Neural progenitor cell (in vitro differentiated cells): ENCODE data around the gene FAM163B. TPM values are rescaled to one million over a fixed set of nuclear protein-coding genes. Genes with fewer than 3 reads are reported as not detected.
A peak's percentile ranks its signal among the peaks of the same experiment; 100 is the strongest.

Source experiments
- DNase-seq: peaks from one replicate; pipeline ENCODE4 v3.0.0-alpha.2; 2016; ENCODE audit warnings: low spot score
- H2AFZ ChIP-seq: fragments of 200-600 bp; sonication (generic); replicated peaks from 2 replicates; pipeline ENCODE4 v1.6.1; 2016; ENCODE audit warnings: antibody characterized with exemption
- H3F3A ChIP-seq: fragments of 200-600 bp; sonication (generic); 2 replicates; pipeline ENCODE4 v1.6.1; 2016; ENCODE audit warnings: antibody characterized with exemption, low read depth
- H3K27ac ChIP-seq: fragments of 200-600 bp; sonication (generic); 2 replicates; pipeline ENCODE4 v1.5.1; 2016; ENCODE audit warnings: mild to moderate bottlenecking
- H3K27me3 ChIP-seq: fragments of 200-600 bp; sonication (generic); 2 replicates; pipeline ENCODE4 v1.6.1; 2016; ENCODE audit warnings: mild to moderate bottlenecking, moderate library complexity
- H3K36me3 ChIP-seq: fragments of 200-600 bp; sonication (generic); 2 replicates; pipeline ENCODE4 v1.5.1; 2016
- H3K4me1 ChIP-seq: fragments of 200-600 bp; sonication (generic); 2 replicates; pipeline ENCODE4 v1.6.1; 2016; ENCODE audit warnings: mixed run types
- H3K4me2 ChIP-seq: fragments of 200-600 bp; sonication (generic); 2 replicates; pipeline ENCODE4 v1.6.1; 2016
- H3K4me3 ChIP-seq: fragments of 200-600 bp; sonication (generic); 2 replicates; pipeline ENCODE4 v1.5.1; 2016
- H3K79me2 ChIP-seq: fragments of 200-600 bp; sonication (generic); 2 replicates; pipeline ENCODE4 v1.6.1; 2016; ENCODE audit warnings: low read depth
- H3K9ac ChIP-seq: fragments of 200-600 bp; sonication (generic); 2 replicates; pipeline ENCODE4 v1.6.1; 2016
- H3K9me3 ChIP-seq: fragments of 200-600 bp; sonication (generic); 2 replicates; pipeline ENCODE4 v1.5.1; 2016; ENCODE audit warnings: low read depth
- H4K20me1 ChIP-seq: fragments of 200-600 bp; sonication (generic); 2 replicates; pipeline ENCODE4 v1.6.1; 2016; ENCODE audit warnings: low read depth
- H3K27ac Mint-ChIP-seq: 3 replicates; pipeline ENCODE4 v1.8.0; 2021; ENCODE audit warnings: mixed read lengths
- H3K27me3 Mint-ChIP-seq: 2 replicates; pipeline ENCODE4 v1.8.0; 2022; ENCODE audit warnings: low read depth, mild to moderate bottlenecking, inconsistent platforms, moderate library complexity, mixed read lengths; ENCODE audit not compliant: insufficient read depth
- H3K36me3 Mint-ChIP-seq: 3 replicates; pipeline ENCODE4 v1.8.0; 2021; ENCODE audit warnings: mixed read lengths
- H3K4me1 Mint-ChIP-seq: 3 replicates; pipeline ENCODE4 v1.8.0; 2021; ENCODE audit warnings: mixed read lengths
- H3K4me3 Mint-ChIP-seq: 3 replicates; pipeline ENCODE4 v1.8.0; 2021; ENCODE audit warnings: mild to moderate bottlenecking, moderate library complexity, mixed read lengths
- H3K9me3 Mint-ChIP-seq: 3 replicates; pipeline ENCODE4 v1.8.0; 2020; ENCODE audit warnings: mixed read lengths
- EZH2 ChIP-seq: fragments of 200-600 bp; sonication (generic); IDR thresholded peaks from 2 replicates; pipeline ENCODE4 v1.6.1; 2017; ENCODE audit warnings: antibody characterized with exemption, mild to moderate bottlenecking, moderate library complexity
- EZH2phosphoT487 ChIP-seq: fragments of 200-600 bp; sonication (generic); IDR thresholded peaks from 2 replicates; pipeline ENCODE4 v1.6.1; 2017; ENCODE audit warnings: antibody characterized with exemption
- total RNA-seq: library from RNA; depleted of rRNA; stranded (reverse); fragments of >200 nt; gene quantifications from 2 replicates; pipeline ENCODE4 v1.2.3, GENCODE V29; 2015; ENCODE audit warnings: low replicate concordance
- TF ChIP-seq, protein P1 (sequence below): fragments of 200-600 bp; sonication (generic); IDR thresholded peaks from 2 replicates; pipeline ENCODE4 v1.5.1; 2017; ENCODE audit warnings: antibody characterized with exemption, mild to moderate bottlenecking

FAM163B gene
- total RNA-seq, 1 donor from 2014 or later, result not detected

DNA sequence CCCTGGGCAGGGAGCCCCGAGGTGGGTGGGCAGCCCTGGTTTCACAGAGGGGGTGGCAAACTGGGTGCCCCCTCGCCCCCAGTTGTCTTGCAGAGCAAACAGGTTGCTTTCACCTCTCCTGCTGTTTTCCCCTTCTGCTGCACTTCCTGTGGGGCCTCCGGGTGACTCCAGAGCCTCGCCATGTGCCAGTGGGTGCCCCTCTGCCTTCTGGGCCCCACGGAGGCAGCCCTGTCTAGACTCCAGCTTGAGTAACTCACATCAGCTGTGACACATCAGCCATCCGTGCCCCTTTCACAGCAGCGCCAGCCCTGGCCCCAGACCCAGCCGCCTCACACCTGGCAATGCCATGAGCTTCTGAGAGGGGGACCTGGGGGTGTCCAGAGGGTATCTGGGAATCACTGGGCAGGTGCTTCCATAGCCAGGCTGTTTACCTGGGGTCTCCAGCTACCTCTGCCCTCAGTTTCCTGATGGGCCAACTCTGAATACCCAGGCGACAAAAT is 37.7 kb downstream of the FAM163B start:
- peaks cover 27% of the 10 kb centered on the region for H3K4me1 Mint-ChIP-seq
- H3K4me3 Mint-ChIP-seq, result no peak overlapping the region
- Histone ChIP-seq H3K4me3 (no peak overlapping the region), H3K27me3 (no peaks in the 10 kb centered on the region), H3F3A (no peaks in the 10 kb centered on the region), H4K20me1 (no peaks in the 10 kb centered on the region), H3K9ac (no peak overlapping the region), H3K27ac (no peak overlapping the region), H3K79me2 (no peaks in the 10 kb centered on the region), H3K9me3 (no peaks in the 10 kb centered on the region), H3K4me2 (no peak overlapping the region), H2AFZ (no peak overlapping the region), H3K4me1 (peaks cover 9% of the 10 kb centered on the region), H3K36me3 (no peaks in the 10 kb centered on the region)
- TF ChIP-seq, protein P1, sequence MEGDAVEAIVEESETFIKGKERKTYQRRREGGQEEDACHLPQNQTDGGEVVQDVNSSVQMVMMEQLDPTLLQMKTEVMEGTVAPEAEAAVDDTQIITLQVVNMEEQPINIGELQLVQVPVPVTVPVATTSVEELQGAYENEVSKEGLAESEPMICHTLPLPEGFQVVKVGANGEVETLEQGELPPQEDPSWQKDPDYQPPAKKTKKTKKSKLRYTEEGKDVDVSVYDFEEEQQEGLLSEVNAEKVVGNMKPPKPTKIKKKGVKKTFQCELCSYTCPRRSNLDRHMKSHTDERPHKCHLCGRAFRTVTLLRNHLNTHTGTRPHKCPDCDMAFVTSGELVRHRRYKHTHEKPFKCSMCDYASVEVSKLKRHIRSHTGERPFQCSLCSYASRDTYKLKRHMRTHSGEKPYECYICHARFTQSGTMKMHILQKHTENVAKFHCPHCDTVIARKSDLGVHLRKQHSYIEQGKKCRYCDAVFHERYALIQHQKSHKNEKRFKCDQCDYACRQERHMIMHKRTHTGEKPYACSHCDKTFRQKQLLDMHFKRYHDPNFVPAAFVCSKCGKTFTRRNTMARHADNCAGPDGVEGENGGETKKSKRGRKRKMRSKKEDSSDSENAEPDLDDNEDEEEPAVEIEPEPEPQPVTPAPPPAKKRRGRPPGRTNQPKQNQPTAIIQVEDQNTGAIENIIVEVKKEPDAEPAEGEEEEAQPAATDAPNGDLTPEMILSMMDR, result no peak
- no peak for TF ChIP-seq EZH2phosphoT487
- no peak for TF ChIP-seq EZH2
- no peak overlapping the region for H3K27ac Mint-ChIP-seq
- DNase-seq, result no peak
- H3K9me3 Mint-ChIP-seq, result no peaks in the 10 kb centered on the region
- H3K36me3 Mint-ChIP-seq, result no peaks in the 10 kb centered on the region
- peaks cover 8% of the 10 kb centered on the region for H3K27me3 Mint-ChIP-seq

DNA sequence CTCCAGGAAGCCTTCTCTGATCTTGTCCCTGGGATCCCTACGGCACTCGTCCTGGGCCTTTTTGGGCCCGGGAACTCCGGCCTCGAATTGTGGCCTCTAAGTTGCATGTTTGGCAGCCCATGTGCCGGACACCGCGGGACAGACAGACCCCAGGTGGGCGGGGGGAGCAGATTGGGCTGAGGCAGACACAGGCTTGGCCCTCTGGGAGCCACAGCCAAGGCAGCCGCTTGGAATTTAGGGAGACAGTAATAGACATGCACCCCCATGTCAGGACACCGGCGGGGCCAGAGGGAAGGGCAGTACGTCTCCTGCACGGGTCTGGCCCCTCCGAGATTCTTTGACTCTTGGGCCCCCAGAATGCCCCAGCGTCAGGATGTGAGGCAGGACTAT is 38.5 kb downstream of the FAM163B start:
- Histone ChIP-seq H3K4me2 (no peak overlapping the region), H3K36me3 (no peaks in the 10 kb centered on the region), H3K4me1 (peaks cover 9% of the 10 kb centered on the region), H3K4me3 (no peak overlapping the region), H3K9me3 (no peaks in the 10 kb centered on the region), H3K27me3 (no peaks in the 10 kb centered on the region), H3F3A (no peaks in the 10 kb centered on the region), H3K79me2 (no peaks in the 10 kb centered on the region), H4K20me1 (no peaks in the 10 kb centered on the region), H3K9ac (no peak overlapping the region), H3K27ac (no peak overlapping the region), H2AFZ (peak overlapping the region; percentile 5)
- Mint-ChIP-seq H3K9me3 (no peaks in the 10 kb centered on the region), H3K27ac (peak overlapping the region; percentile 37), H3K36me3 (no peaks in the 10 kb centered on the region), H3K4me3 (no peak overlapping the region), H3K27me3 (peaks cover 8% of the 10 kb centered on the region), H3K4me1 (peaks cover 26% of the 10 kb centered on the region)
- no peak for DNase-seq
- TF ChIP-seq EZH2phosphoT487 (no peak), EZH2 (no peak)
- TF ChIP-seq, protein P1, result no peak

DNA sequence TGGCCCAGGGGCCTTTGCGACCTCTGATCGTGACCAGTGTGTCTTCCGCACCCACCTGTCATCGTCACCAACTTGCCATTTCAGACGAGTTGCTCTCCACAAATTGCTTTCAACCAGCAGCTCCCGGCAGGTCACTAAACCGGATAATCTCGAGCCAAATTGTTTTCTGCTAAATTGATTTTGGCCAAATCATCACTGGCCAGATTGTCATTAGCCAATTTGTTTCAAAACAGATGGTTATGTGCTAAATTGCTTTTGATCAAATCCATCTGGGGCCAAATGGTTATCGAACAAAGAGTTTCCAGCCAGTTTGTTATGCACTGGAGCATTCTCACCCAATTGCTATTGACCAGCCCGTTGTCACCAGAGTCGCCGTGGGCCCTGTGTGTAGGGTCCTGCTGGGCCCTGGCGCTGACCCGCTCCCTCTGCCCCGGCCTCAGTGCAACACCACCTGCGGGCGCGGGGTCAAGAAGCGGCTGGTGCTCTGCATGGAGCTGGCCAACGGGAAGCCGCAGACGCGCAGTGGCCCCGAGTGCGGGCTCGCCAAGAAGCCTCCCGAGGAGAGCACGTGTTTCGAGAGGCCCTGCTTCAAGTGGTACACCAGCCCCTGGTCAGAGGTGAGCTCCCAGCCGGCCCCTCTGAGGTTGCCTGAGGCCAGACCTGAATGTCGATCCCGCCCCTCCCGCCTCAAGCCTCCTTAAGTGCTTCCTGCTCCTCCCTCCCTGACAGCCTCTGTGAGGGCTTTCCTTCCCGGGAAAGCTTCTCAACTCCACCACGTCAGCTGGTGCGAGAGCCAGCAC is 39.1 kb downstream of the FAM163B start:
- Mint-ChIP-seq H3K4me3 (no peak overlapping the region), H3K4me1 (peaks cover 24% of the 10 kb centered on the region), H3K36me3 (no peaks in the 10 kb centered on the region), H3K27me3 (peaks cover 8% of the 10 kb centered on the region), H3K27ac (peak overlapping the region; percentile 37), H3K9me3 (no peaks in the 10 kb centered on the region)
- H3F3A ChIP-seq, result no peaks in the 10 kb centered on the region
- no peak overlapping the region for H3K4me3 ChIP-seq
- H3K79me2 ChIP-seq, result no peaks in the 10 kb centered on the region
- DNase-seq, result peak; percentile 39
- no peaks in the 10 kb centered on the region for H4K20me1 ChIP-seq
- H3K36me3 ChIP-seq, result no peaks in the 10 kb centered on the region
- no peaks in the 10 kb centered on the region for H3K27me3 ChIP-seq
- no peak overlapping the region for H3K4me2 ChIP-seq
- peak overlapping the region; percentile 5 for H2AFZ ChIP-seq
- H3K9ac ChIP-seq, result no peak overlapping the region
- TF ChIP-seq EZH2phosphoT487, result no peak
- TF ChIP-seq, protein P1, result no peak
- no peak for TF ChIP-seq EZH2
- peaks cover 9% of the 10 kb centered on the region for H3K4me1 ChIP-seq
- no peaks in the 10 kb centered on the region for H3K9me3 ChIP-seq
- H3K27ac ChIP-seq, result no peak overlapping the region
